Measurements from ENCODE around the gene CDCA7.

The CDCA7 gene

DNA sequence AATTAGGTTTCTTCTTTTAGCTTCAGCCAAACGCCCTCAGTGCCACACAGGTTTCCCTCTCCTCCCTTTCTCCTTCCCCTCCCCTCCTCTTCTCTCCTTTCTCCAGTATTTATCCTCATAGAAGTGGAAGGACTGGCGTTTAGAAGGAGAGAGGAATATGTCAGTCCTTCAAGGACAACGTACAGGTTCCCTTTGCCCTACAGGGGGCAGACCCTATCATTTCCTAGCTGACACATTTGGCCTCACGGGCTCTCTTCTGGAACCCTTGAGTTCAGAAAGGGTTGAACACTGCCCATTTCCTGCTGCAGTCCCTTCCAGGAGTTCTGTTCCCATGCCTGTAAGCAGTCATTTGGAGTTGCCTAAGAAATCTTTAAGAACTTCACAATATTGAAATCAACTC lies 46.1 kb downstream of the CDCA7 start:
- no peak overlapping the region for H3K4me3 ChIP-seq (ENCODE audit: low read length)
- TF ChIP-seq, protein P1, sequence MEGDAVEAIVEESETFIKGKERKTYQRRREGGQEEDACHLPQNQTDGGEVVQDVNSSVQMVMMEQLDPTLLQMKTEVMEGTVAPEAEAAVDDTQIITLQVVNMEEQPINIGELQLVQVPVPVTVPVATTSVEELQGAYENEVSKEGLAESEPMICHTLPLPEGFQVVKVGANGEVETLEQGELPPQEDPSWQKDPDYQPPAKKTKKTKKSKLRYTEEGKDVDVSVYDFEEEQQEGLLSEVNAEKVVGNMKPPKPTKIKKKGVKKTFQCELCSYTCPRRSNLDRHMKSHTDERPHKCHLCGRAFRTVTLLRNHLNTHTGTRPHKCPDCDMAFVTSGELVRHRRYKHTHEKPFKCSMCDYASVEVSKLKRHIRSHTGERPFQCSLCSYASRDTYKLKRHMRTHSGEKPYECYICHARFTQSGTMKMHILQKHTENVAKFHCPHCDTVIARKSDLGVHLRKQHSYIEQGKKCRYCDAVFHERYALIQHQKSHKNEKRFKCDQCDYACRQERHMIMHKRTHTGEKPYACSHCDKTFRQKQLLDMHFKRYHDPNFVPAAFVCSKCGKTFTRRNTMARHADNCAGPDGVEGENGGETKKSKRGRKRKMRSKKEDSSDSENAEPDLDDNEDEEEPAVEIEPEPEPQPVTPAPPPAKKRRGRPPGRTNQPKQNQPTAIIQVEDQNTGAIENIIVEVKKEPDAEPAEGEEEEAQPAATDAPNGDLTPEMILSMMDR (conservative IDR thresholded peaks at IDR 0.05; ENCODE audit: low read depth, low read length): peak; percentile 44
- DNase-seq (ENCODE audit: low read depth): no peak

DNA sequence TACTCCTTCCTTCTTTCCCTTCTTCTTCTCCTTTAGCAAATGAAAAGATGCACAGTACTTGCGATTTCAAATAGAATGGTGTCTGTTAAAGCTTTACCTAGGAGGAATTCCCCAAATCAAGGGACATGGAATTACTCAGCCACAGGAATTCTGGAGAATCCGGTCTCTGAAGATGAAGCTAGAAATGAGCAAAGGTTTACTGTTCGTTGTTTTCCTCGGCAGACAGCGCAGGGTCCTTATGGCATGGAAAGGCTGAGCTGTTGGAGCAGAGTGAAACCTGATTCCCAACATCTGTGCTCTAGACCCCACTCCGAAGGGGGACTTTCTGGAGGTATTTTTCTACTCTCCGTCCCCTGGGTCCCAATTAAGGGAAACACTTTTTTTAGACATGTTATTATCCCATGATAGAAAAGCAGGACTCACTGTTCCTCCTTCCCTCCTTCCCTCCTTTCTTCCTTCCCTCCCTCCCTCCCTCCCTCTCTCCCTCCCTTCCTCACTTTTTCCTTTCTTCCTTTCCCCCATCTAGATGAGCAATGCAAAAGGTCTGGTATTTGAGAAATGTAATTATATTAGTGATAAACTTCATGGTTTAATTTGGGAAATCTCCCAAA lies 47.1 kb downstream of the CDCA7 start:
- TF ChIP-seq, protein P1 (conservative IDR thresholded peaks at IDR 0.05; ENCODE audit: low read depth, low read length): no peak
- H3K4me3 ChIP-seq (ENCODE audit: low read length): no peak overlapping the region
- DNase-seq (ENCODE audit: low read depth): no peak

DNA sequence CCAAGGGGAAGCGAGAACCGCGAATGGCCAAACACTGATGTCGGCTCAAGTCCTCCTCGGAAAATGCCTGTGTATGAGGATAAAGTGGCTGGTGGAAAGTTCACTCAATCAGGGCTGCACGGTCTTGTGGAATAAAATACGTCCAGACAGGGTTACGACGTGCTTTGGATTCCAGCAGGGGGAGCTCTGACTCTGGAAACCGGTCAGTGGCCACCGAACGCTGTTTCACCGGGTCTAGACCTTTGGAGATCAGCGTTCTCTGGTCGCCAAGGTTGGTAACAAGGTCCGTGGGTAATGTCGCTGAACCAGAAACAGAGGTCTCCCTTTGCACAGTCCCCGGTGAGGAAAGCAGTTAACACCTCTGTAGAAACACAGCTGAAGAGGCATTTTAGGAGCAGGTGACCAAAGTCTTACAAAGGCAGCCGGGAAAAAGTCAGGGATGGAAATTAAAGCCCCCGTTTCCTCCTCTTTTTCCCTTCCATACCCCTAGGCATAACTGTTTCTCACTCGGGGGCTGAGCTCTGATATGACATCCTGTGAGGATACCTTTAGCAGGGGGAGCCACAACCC lies 47.8 kb downstream of the CDCA7 start:
- H3K4me3 ChIP-seq (ENCODE audit: low read length): peak overlapping the region; percentile 13
- TF ChIP-seq, protein P1 (conservative IDR thresholded peaks at IDR 0.05; ENCODE audit: low read depth, low read length): peak; percentile 90
- peak; percentile 47 for DNase-seq (ENCODE audit: low read depth)

DNA sequence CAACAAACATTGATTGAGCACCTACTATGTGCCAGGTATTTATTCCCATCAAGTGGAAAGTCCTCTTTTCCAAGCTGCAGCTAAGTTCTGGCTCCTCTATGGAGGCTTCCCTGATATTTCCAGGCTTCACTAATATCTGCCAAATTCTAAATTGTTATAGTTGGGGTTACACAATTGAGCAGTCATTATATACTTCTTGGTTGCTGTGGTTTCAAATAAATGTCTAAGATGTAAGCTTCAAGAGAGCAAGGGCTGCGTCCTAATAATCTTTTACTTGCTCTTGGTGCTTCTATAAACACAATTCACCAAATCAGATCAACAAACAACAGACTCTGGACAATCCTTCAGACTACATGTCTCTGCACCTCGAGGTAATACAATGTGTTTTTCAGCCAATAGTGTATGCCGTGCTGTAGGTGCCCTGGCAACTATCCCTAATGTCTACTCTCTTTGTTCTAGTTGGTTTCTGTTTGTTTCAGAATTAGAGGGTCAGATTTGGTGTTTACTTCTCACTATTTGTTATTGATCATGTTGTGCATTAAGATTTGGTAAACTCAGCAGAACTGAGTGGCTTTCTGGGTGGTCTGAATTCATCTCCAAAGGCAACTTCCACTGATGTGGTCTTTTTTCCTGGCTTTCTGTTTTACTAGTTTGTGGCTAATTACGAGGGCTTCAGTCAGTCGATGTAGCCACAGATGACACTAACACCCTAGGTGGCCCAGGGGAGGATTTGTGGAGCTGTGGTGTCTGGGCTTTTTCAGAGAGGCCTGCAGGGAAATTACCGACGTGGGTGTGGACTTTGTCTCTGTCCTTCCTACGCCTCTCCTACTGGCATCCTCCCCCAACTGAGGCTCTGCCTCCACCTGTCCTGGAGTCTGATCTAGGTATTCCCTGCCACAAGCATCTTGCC lies 50.4 kb downstream of the CDCA7 start:
- no peak overlapping the region for H3K4me3 ChIP-seq (ENCODE audit: low read length)
- TF ChIP-seq, protein P1 (conservative IDR thresholded peaks at IDR 0.05; ENCODE audit: low read depth, low read length): no peak
- DNase-seq (ENCODE audit: low read depth): no peak

DNA sequence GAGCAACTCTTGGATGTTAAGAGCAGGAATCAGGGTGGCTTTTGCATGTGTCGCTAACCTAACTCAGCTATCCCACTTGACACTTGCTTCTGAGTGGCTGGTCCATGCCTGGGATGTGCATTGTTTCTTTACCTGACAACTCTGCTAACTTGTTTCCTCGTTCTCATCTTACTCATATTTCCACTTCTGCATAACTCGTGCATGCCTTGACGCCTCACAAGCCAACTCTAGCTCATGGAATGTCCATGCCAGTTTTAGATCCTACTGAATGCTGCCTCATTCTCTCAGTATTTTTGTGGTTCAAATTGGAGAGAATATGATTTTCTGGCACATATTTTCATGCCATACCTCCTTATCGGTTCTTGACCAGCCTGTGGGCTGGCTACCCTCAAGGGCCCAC lies 52.5 kb downstream of the CDCA7 start:
- no peak overlapping the region for H3K4me3 ChIP-seq (ENCODE audit: low read length)
- TF ChIP-seq, protein P1 (conservative IDR thresholded peaks at IDR 0.05; ENCODE audit: low read depth, low read length): no peak
- DNase-seq (ENCODE audit: low read depth): no peak

DNA sequence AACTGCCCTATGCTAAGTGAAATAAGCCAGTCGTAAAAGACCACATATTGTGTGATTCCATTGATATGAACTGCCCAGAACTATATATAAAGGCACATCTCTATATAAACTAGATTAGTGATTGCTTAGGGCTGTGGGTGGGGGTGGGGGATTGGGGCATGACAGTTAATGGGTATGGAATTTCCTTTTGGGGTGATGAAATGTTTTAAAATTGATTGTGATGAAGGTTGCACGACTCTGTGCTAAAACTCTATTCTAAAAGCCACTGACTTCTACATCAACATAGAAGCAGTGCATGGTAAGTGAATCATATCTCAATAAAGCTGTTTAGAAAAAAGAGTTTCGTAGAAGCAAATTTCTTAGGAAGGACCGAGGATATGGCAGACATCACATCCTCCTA lies 53.0 kb downstream of the CDCA7 start:
- DNase-seq (ENCODE audit: low read depth): no peak
- H3K4me3 ChIP-seq (ENCODE audit: low read length): no peak overlapping the region
- TF ChIP-seq, protein P1 (conservative IDR thresholded peaks at IDR 0.05; ENCODE audit: low read depth, low read length): no peak

Measured in retinal pigment epithelial cell (primary cell).